Neural crest cell (in vitro differentiated cells): ENCODE measurements around the gene GXYLT2. TPM values are rescaled to one million over a fixed set of nuclear protein-coding genes. Genes with fewer than 3 reads are reported as not detected.
"Not testable (repeated sequence)": the region's sequence is repeated elsewhere in the genome, so short reads cannot be mapped to it uniquely, and the experiment has no call there.

ENCODE experiments used
- DNase-seq: peaks from one replicate; pipeline ENCODE4 v3.0.0; 2021; ENCODE audit warnings: low read depth, mixed read lengths, low spot score
- H3K27ac Mint-ChIP-seq: one replicate; pipeline ENCODE4 v1.8.0; 2021; ENCODE audit warnings: mild to moderate bottlenecking, mixed read lengths; ENCODE audit not compliant: unreplicated experiment
- H3K27me3 Mint-ChIP-seq: 2 replicates; pipeline ENCODE4 v1.8.0; 2021; ENCODE audit warnings: low read depth, mild to moderate bottlenecking, mixed read lengths
- H3K36me3 Mint-ChIP-seq: 2 replicates; pipeline ENCODE4 v1.8.0; 2021; ENCODE audit warnings: low read depth, mild to moderate bottlenecking, mixed read lengths
- H3K4me1 Mint-ChIP-seq: 2 replicates; pipeline ENCODE4 v1.8.0; 2021; ENCODE audit warnings: mixed read lengths
- H3K4me3 Mint-ChIP-seq: one replicate; pipeline ENCODE4 v1.8.0; 2021; ENCODE audit warnings: mild to moderate bottlenecking, mixed read lengths
- H3K9me3 Mint-ChIP-seq: 2 replicates; pipeline ENCODE4 v1.8.0; 2021; ENCODE audit warnings: mixed read lengths
- total RNA-seq: library from RNA; stranded (reverse); gene quantifications from 2 replicates; pipeline ENCODE4 v1.2.1, GENCODE V29; 2021
- TF ChIP-seq, protein P1 (sequence below): fragments of 200-600 bp; sonication (generic); conservative IDR thresholded peaks from 2 replicates; pipeline ENCODE4 v1.5.0; 2021; ENCODE audit warnings: antibody characterized with exemption, mild to moderate bottlenecking

GXYLT2 gene
- total RNA-seq, 1 donor from 2014 or later = 1.2 TPM

DNA sequence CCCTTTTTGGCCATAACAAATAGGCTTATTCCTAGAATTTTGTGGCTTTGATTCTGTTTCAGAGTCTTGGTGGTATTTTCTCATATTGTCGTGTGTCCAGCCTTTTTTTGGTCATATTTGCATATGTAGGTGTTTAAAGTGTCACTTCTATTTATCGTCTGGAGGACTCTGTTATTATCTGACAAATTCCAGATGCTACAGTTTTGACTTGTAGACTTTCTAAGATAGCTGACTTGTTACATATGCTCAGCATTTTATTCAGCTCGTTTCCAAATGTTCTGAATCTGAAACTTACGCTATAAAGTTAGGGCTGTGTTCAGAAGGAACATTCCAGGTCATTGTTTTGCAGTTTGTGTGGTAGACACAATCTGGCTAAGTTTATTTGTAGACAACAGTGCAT is 110.6 kb downstream of the GXYLT2 start:
- H3K36me3 Mint-ChIP-seq = peaks cover 17% of the 10 kb centered on the region
- TF ChIP-seq, protein P1, sequence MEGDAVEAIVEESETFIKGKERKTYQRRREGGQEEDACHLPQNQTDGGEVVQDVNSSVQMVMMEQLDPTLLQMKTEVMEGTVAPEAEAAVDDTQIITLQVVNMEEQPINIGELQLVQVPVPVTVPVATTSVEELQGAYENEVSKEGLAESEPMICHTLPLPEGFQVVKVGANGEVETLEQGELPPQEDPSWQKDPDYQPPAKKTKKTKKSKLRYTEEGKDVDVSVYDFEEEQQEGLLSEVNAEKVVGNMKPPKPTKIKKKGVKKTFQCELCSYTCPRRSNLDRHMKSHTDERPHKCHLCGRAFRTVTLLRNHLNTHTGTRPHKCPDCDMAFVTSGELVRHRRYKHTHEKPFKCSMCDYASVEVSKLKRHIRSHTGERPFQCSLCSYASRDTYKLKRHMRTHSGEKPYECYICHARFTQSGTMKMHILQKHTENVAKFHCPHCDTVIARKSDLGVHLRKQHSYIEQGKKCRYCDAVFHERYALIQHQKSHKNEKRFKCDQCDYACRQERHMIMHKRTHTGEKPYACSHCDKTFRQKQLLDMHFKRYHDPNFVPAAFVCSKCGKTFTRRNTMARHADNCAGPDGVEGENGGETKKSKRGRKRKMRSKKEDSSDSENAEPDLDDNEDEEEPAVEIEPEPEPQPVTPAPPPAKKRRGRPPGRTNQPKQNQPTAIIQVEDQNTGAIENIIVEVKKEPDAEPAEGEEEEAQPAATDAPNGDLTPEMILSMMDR = no peak
- H3K4me3 Mint-ChIP-seq = peak overlapping the region; percentile 92
- DNase-seq = no peak
- no peak overlapping the region for H3K27ac Mint-ChIP-seq
- no peaks in the 10 kb centered on the region for H3K9me3 Mint-ChIP-seq
- H3K27me3 Mint-ChIP-seq = no peaks in the 10 kb centered on the region
- peaks cover 46% of the 10 kb centered on the region for H3K4me1 Mint-ChIP-seq

DNA sequence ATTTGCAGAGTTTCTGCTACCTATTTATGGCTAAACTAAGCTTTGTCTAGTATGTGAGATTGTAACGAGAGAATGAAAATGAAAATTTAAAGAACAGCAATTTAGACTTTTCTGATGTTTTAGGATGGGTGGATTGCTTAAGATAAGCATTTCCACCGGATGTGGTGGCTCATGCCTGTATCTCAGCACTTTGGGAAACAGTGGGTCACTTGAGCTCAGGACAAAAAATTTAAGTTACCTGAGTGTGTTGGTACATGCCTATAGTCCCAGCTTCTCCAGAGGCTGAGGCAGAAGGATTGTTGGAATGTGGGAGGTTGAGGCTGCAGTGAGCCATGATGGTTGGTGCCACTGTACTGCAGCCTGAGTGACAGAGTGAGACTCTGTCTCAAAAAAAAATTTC is 112.1 kb downstream of the GXYLT2 start:
- Mint-ChIP-seq H3K4me3 (peak overlapping the region; percentile 61), H3K27me3 (no peaks in the 10 kb centered on the region), H3K36me3 (peaks cover 24% of the 10 kb centered on the region), H3K9me3 (no peaks in the 10 kb centered on the region), H3K27ac (no peak overlapping the region), H3K4me1 (peaks cover 51% of the 10 kb centered on the region)
- no peak for DNase-seq
- TF ChIP-seq, protein P1 = no peak

DNA sequence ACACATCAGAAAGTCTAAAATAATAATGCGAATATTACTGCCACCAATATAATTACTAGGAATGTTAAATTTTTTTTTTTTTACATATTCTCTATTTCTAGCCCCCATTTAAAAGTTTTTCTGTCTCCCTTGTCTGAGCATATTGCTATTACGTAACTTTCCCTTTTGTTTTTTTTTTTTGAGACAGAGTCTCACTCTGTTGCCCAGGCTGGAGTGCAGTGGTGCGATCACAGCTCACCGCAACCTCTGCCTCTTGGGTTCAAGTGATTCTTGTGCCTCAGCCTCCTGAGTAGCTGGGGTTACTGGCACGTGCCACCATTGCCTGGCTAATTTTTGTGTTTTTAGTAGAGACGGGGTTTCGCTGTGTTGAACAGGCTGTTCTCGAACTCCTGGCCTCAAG is 115.2 kb downstream of the GXYLT2 start:
- not testable (repeated sequence) for H3K27me3 Mint-ChIP-seq, H3K27ac Mint-ChIP-seq, H3K9me3 Mint-ChIP-seq, DNase-seq, H3K4me3 Mint-ChIP-seq
- H3K4me1 Mint-ChIP-seq = peaks cover 54% of the 10 kb centered on the region
- peaks cover 36% of the 10 kb centered on the region for H3K36me3 Mint-ChIP-seq

DNA sequence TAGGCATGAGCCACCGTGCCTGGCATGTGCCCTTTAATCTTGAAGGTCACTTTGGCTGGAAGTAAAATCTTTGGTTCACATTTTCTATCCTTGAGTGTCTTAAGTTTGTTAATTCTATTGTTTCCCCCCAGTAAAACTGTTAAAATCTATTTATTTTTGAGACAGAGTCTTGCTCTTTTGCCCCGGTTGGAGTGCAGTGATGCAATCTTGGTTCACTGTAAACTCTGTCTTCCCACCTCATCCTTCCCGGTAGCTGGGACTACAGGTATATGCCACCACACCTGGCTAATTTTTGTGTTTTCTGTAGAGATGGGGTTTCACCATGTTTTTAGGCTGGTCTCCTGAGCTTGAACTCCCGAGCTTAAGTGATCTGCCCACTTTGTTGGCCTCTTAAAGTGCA is 116.5 kb downstream of the GXYLT2 start:
- H3K9me3 Mint-ChIP-seq = no peaks in the 10 kb centered on the region
- peaks cover 36% of the 10 kb centered on the region for H3K36me3 Mint-ChIP-seq
- DNase-seq = no peak
- peaks cover 54% of the 10 kb centered on the region for H3K4me1 Mint-ChIP-seq
- H3K27ac Mint-ChIP-seq = no peak overlapping the region
- H3K4me3 Mint-ChIP-seq = peak overlapping the region; percentile 41
- TF ChIP-seq, protein P1 = no peak
- H3K27me3 Mint-ChIP-seq = no peaks in the 10 kb centered on the region

DNA sequence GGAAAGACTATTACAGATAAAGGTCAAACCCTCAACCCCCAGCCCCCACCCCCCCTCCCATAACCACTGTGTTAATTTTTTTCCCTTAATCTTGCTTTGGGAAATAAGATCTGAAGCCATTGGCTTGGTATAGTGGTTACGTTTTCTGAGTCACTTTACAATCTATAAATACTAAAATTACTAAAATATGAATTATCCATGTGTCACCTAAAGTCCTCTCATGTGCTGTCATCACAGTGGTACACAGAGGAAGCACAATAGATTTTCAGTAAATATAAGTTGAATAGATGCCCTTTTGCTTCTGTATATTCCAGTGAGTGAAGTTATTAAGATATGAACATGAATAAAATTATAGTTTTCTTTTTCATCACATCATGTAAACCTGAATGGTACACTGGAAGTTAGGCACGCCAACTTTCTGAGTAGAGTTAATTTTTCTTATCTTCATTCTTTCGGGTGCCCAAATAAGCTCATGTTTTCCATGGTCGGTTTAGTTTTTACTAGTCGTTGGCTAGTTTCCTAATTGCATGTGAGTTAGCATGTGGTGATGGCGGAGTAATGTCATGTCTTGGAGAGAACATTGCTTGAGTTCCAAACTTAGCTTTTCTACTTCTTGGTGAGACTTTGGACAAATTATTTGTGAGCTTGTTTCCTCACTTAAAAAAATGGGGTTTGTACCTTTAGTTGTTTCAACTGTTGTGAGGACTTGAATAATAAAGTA is 120.3 kb downstream of the GXYLT2 start:
- H3K27ac Mint-ChIP-seq = no peak overlapping the region
- TF ChIP-seq, protein P1 = no peak
- no peaks in the 10 kb centered on the region for H3K9me3 Mint-ChIP-seq
- no peaks in the 10 kb centered on the region for H3K27me3 Mint-ChIP-seq
- H3K4me1 Mint-ChIP-seq = peaks cover 49% of the 10 kb centered on the region
- H3K36me3 Mint-ChIP-seq = peaks cover 25% of the 10 kb centered on the region
- H3K4me3 Mint-ChIP-seq = no peak overlapping the region
- no peak for DNase-seq

DNA sequence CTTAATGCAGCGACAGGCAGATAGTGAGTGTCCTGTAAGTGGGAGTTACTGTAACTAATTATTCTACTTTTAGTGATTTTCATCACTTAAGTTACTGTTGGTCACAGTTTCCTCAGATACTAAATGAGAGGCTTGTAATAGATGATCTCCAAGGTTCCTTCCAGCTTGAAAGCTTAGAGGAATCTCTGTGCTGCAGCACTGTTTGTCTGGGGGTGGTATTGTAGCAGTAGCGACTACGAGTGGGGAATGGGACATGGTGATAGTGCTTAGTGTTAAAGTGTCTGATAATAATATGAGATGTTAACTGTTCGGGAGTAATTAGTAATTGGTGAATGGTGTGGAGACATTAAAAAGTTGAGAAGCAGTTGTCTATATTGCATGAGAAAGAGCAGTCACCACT is 121.2 kb downstream of the GXYLT2 start:
- no peak overlapping the region for H3K4me3 Mint-ChIP-seq
- H3K27me3 Mint-ChIP-seq = no peaks in the 10 kb centered on the region
- TF ChIP-seq, protein P1 = no peak
- H3K4me1 Mint-ChIP-seq = peaks cover 45% of the 10 kb centered on the region
- H3K36me3 Mint-ChIP-seq = peaks cover 22% of the 10 kb centered on the region
- H3K27ac Mint-ChIP-seq = no peak overlapping the region
- no peaks in the 10 kb centered on the region for H3K9me3 Mint-ChIP-seq
- no peak for DNase-seq
